Hepatocyte (in vitro differentiated cells): ENCODE data around the gene COL4A1.

Experiments used
- CTCF ChIP-seq: fragments of 200-600 bp; sonication (generic); IDR thresholded peaks from 2 replicates; pipeline ENCODE4 v1.5.1; 2016; ENCODE audit warnings: antibody characterized with exemption, mild to moderate bottlenecking; ENCODE audit not compliant: poor library complexity
- EZH2 ChIP-seq: fragments of 200-600 bp; sonication (generic); IDR thresholded peaks from 2 replicates; pipeline ENCODE4 v1.6.1; 2016; ENCODE audit warnings: antibody characterized with exemption, mild to moderate bottlenecking, borderline replicate concordance

- no peak for TF ChIP-seq CTCF
- no peak for TF ChIP-seq EZH2
These were observed 55.7 kb downstream of the COL4A1 start for GRCh38 chr13:110251193-110251819.
